Measurements from ENCODE around the gene OR2S2.

DNA sequence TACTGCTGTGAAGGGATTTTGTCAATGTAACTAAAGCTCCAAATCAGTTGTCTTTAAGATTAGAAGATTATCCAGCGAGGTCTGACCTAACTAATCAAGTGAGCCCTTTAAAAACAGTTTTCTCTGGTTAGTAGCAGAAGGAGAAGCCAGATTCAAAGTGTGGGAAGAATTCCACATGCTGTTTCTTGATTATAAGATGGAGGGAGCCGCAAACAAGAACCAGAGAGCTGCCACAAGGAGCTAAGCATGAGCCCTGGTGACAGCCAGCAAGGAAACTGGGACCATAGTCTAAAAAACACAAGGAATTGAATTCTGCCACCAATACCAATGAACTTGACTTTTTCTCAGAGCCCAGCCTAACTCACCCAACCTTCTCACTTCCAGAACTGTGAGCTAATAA is 37.0 kb upstream of the OR2S2 start:
- TF ChIP-seq, protein P1, sequence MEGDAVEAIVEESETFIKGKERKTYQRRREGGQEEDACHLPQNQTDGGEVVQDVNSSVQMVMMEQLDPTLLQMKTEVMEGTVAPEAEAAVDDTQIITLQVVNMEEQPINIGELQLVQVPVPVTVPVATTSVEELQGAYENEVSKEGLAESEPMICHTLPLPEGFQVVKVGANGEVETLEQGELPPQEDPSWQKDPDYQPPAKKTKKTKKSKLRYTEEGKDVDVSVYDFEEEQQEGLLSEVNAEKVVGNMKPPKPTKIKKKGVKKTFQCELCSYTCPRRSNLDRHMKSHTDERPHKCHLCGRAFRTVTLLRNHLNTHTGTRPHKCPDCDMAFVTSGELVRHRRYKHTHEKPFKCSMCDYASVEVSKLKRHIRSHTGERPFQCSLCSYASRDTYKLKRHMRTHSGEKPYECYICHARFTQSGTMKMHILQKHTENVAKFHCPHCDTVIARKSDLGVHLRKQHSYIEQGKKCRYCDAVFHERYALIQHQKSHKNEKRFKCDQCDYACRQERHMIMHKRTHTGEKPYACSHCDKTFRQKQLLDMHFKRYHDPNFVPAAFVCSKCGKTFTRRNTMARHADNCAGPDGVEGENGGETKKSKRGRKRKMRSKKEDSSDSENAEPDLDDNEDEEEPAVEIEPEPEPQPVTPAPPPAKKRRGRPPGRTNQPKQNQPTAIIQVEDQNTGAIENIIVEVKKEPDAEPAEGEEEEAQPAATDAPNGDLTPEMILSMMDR (IDR thresholded peaks at IDR 0.05) = no peak
- TF ChIP-seq POLR2A (IDR thresholded peaks at IDR 0.05) = no peak
